ENCODE results near the gene SLC10A7. TPM values are rescaled to one million over a fixed set of nuclear protein-coding genes. Genes with fewer than 3 reads are reported as not detected.

SLC10A7 gene
- total RNA-seq, 1 experiment from 2014 or later = 3.9 TPM

GRCh38 chr4:146237092-146237491, 284.6 kb downstream of the SLC10A7 start:
- Histone ChIP-seq H2BK120ac (ENCODE audit: low read depth, low read length, poor library complexity, severe bottlenecking) (no peak overlapping the region), H3K18ac (ENCODE audit: insufficient read length, low read depth, low read length) (no peak overlapping the region), H2AFZ (ENCODE audit: low read length) (no peak overlapping the region), H4K20me1 (ENCODE audit: control insufficient read depth, insufficient read depth, insufficient read length) (no peaks in the 10 kb centered on the region), H2BK5ac (ENCODE audit: insufficient read length, low read length) (no peak overlapping the region), H3K9ac (ENCODE audit: extremely low read depth, insufficient read length, low read length) (no peak overlapping the region), H3K23me2 (ENCODE audit: insufficient read length, low read depth, low read length, poor library complexity, severe bottlenecking) (no peaks in the 10 kb centered on the region), H3K23ac (ENCODE audit: insufficient read length, low read depth, low read length) (no peak overlapping the region), H2AK5ac (ENCODE audit: insufficient read length, low read length) (no peak overlapping the region), H3T11ph (ENCODE audit: low read length) (no peak overlapping the region), H3K27me3 (ENCODE audit: insufficient read depth, low read length) (no peaks in the 10 kb centered on the region), H4K5ac (ENCODE audit: insufficient read length, low read depth, low read length) (no peak overlapping the region), H3K9me3 (ENCODE audit: control insufficient read depth, low read depth, low read length) (no peaks in the 10 kb centered on the region), H3K79me1 (ENCODE audit: insufficient read depth, low read depth, low read length, poor library complexity, severe bottlenecking) (no peaks in the 10 kb centered on the region), H4K91ac (ENCODE audit: insufficient read length, low read depth, low read length) (no peak overlapping the region), H3K79me2 (ENCODE audit: insufficient read depth, low read length) (no peaks in the 10 kb centered on the region), H3K14ac (ENCODE audit: insufficient read depth, low read length) (no peak overlapping the region), H3K27ac (ENCODE audit: insufficient read length, low read depth, low read length) (no peak overlapping the region), H3K56ac (ENCODE audit: insufficient read length, low read depth, low read length) (no peak overlapping the region), H2BK12ac (ENCODE audit: insufficient read length, low read depth, low read length) (no peak overlapping the region), H3K4ac (ENCODE audit: low read depth, low read length) (no peak overlapping the region), H3K4me2 (ENCODE audit: insufficient read depth, insufficient read length, low read length) (no peak overlapping the region), H3K4me1 (ENCODE audit: insufficient read depth, low read length) (no peaks in the 10 kb centered on the region; the same call in 1 of the 2 replicates), H2BK20ac (ENCODE audit: low read depth, low read length, poor library complexity, severe bottlenecking) (no peak overlapping the region), H4K8ac (replicated peaks; ENCODE audit: insufficient read length, low read depth, low read length) (no peak overlapping the region), H2BK15ac (ENCODE audit: low read depth, low read length) (no peak overlapping the region)
- Mint-ChIP-seq H3K36me3 (ENCODE audit: insufficient read depth in 1 of 3, low read depth in 3 of 3) (no peaks in the 10 kb centered on the region; a peak in 1 of 7 replicates), H3K27ac (no peak overlapping the region), H3K4me1 (peaks cover 8 to 10% of the 10 kb centered on the region in 2 experiments), H3K4me3 (no peak overlapping the region), H3K27me3 (ENCODE audit: low read depth) (no peaks in the 10 kb centered on the region), H3K9me3 (no peaks in the 10 kb centered on the region)
- TF ChIP-seq, protein P1, sequence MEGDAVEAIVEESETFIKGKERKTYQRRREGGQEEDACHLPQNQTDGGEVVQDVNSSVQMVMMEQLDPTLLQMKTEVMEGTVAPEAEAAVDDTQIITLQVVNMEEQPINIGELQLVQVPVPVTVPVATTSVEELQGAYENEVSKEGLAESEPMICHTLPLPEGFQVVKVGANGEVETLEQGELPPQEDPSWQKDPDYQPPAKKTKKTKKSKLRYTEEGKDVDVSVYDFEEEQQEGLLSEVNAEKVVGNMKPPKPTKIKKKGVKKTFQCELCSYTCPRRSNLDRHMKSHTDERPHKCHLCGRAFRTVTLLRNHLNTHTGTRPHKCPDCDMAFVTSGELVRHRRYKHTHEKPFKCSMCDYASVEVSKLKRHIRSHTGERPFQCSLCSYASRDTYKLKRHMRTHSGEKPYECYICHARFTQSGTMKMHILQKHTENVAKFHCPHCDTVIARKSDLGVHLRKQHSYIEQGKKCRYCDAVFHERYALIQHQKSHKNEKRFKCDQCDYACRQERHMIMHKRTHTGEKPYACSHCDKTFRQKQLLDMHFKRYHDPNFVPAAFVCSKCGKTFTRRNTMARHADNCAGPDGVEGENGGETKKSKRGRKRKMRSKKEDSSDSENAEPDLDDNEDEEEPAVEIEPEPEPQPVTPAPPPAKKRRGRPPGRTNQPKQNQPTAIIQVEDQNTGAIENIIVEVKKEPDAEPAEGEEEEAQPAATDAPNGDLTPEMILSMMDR (conservative IDR thresholded peaks at IDR 0.05) = no peak
- DNase-seq = no peak
- WGBS (ENCODE audit: extremely low coverage, insufficient read length, low lambda C conversion rate) = no CpG with 5 or more reads among the region's 6 CpGs
